ENCODE results near the gene SAMD1.
A peak's percentile ranks its signal among the peaks of the same experiment; 100 is the strongest.

SAMD1 gene

GRCh38 chr19:14114439-14114838 is 23.9 kb upstream of the SAMD1 start:
- H3K27me3 ChIP-seq (replicated peaks; ENCODE audit: insufficient read depth, low read length) = no peaks in the 10 kb centered on the region
- peaks cover 14% of the 10 kb centered on the region for H3F3A ChIP-seq (ENCODE audit: insufficient read depth, low read length)
- no peak overlapping the region for H2AFZ ChIP-seq (ENCODE audit: low read length)
- no peak for DNase-seq
- H3K79me2 ChIP-seq (ENCODE audit: low read length) = peaks cover 57% of the 10 kb centered on the region
- no peak overlapping the region for H3K27ac ChIP-seq (ENCODE audit: low read length)
- H3K9ac ChIP-seq (ENCODE audit: low read length) = no peak overlapping the region
- H3K9me3 ChIP-seq (replicated peaks; ENCODE audit: insufficient read depth, low read length) = no peaks in the 10 kb centered on the region
- TF ChIP-seq EZH2 (optimal IDR thresholded peaks at IDR 0.05; ENCODE audit: low read depth, low read length) (no peak), EZH2phosphoT487 (IDR thresholded peaks at IDR 0.05; ENCODE audit: low read length) (no peak)
- TF ChIP-seq, protein P1, sequence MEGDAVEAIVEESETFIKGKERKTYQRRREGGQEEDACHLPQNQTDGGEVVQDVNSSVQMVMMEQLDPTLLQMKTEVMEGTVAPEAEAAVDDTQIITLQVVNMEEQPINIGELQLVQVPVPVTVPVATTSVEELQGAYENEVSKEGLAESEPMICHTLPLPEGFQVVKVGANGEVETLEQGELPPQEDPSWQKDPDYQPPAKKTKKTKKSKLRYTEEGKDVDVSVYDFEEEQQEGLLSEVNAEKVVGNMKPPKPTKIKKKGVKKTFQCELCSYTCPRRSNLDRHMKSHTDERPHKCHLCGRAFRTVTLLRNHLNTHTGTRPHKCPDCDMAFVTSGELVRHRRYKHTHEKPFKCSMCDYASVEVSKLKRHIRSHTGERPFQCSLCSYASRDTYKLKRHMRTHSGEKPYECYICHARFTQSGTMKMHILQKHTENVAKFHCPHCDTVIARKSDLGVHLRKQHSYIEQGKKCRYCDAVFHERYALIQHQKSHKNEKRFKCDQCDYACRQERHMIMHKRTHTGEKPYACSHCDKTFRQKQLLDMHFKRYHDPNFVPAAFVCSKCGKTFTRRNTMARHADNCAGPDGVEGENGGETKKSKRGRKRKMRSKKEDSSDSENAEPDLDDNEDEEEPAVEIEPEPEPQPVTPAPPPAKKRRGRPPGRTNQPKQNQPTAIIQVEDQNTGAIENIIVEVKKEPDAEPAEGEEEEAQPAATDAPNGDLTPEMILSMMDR (IDR thresholded peaks at IDR 0.05; ENCODE audit: low read length) = no peak
- H4K20me1 ChIP-seq (ENCODE audit: insufficient read depth, low read length) = no peaks in the 10 kb centered on the region
- no peaks in the 10 kb centered on the region for H3K36me3 ChIP-seq (replicated peaks; ENCODE audit: insufficient read depth, low read length)
- H3K4me2 ChIP-seq (ENCODE audit: low read depth, low read length) = no peak overlapping the region
- no peaks in the 10 kb centered on the region for H3K9me2 ChIP-seq (replicated peaks; ENCODE audit: insufficient read depth, low read length)
- H3K4me1 ChIP-seq (ENCODE audit: low read length) = peaks cover 24% of the 10 kb centered on the region
- H3K4me3 ChIP-seq (ENCODE audit: low read length) = no peak overlapping the region

DNA sequence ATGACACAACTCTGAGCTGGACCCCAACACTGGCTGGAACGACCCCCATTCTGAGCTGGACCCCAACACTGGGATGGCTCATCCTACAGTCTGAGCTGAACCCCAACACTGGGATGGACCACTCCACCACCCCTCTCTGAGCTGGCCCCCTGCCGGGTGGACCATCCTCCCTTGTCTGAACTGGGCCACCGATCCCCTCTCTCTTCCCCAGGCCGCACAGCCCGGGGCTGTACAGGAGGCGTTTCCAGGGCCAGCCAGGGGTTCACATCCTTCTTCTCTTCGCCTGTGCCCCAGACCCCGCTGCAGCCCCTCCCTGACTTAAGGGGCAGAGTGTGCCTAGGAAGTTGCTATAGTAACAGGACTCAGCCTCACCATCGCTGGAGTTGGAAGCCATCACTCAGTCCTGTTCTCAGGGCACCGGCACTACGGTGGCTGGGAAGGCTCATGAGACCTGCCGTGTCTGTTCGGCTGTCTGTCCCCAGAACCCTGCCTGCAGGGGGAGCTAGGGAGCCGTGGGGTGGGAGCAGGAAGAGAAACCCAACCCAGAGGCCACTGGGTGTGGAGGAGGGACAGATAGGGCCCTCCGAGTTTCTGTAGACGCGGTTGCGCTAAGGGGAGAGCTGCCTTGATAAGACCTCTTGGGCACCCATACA is 23.3 kb upstream of the SAMD1 start:
- peaks cover 59% of the 10 kb centered on the region for H3K79me2 ChIP-seq (ENCODE audit: low read length)
- no peak overlapping the region for H3K27ac ChIP-seq (ENCODE audit: low read length)
- no peaks in the 10 kb centered on the region for H4K20me1 ChIP-seq (ENCODE audit: insufficient read depth, low read length)
- H3K27me3 ChIP-seq (replicated peaks; ENCODE audit: insufficient read depth, low read length) = no peaks in the 10 kb centered on the region
- H3K4me3 ChIP-seq (ENCODE audit: low read length) = no peak overlapping the region
- H3K9ac ChIP-seq (ENCODE audit: low read length) = no peak overlapping the region
- H3K4me1 ChIP-seq (ENCODE audit: low read length) = peaks cover 24% of the 10 kb centered on the region
- H3K9me3 ChIP-seq (replicated peaks; ENCODE audit: insufficient read depth, low read length) = no peaks in the 10 kb centered on the region
- H3F3A ChIP-seq (ENCODE audit: insufficient read depth, low read length) = peaks cover 9% of the 10 kb centered on the region
- H3K36me3 ChIP-seq (replicated peaks; ENCODE audit: insufficient read depth, low read length) = no peaks in the 10 kb centered on the region
- H3K4me2 ChIP-seq (ENCODE audit: low read depth, low read length) = no peak overlapping the region
- H2AFZ ChIP-seq (ENCODE audit: low read length) = no peak overlapping the region
- no peak for DNase-seq
- no peak for TF ChIP-seq EZH2phosphoT487 (IDR thresholded peaks at IDR 0.05; ENCODE audit: low read length)
- TF ChIP-seq, protein P1 (IDR thresholded peaks at IDR 0.05; ENCODE audit: low read length) = peak; percentile 48
- no peaks in the 10 kb centered on the region for H3K9me2 ChIP-seq (replicated peaks; ENCODE audit: insufficient read depth, low read length)

GRCh38 chr19:14112809-14113385 is 22.3 kb upstream of the SAMD1 start:
- Histone ChIP-seq H3K27me3 (replicated peaks; ENCODE audit: insufficient read depth, low read length) (no peaks in the 10 kb centered on the region), H3F3A (ENCODE audit: insufficient read depth, low read length) (peaks cover 2% of the 10 kb centered on the region; the same call in 1 of the 2 replicates), H3K9me3 (replicated peaks; ENCODE audit: insufficient read depth, low read length) (no peaks in the 10 kb centered on the region), H3K36me3 (replicated peaks; ENCODE audit: insufficient read depth, low read length) (no peaks in the 10 kb centered on the region), H3K79me2 (ENCODE audit: low read length) (peaks cover 59% of the 10 kb centered on the region), H4K20me1 (ENCODE audit: insufficient read depth, low read length) (no peaks in the 10 kb centered on the region), H3K4me1 (ENCODE audit: low read length) (peaks cover 18% of the 10 kb centered on the region), H3K9ac (ENCODE audit: low read length) (no peak overlapping the region), H3K4me3 (ENCODE audit: low read length) (no peak overlapping the region), H2AFZ (ENCODE audit: low read length) (no peak overlapping the region), H3K9me2 (replicated peaks; ENCODE audit: insufficient read depth, low read length) (no peaks in the 10 kb centered on the region), H3K4me2 (ENCODE audit: low read depth, low read length) (peak overlapping the region; percentile 2; the same call in 1 of the 2 replicates), H3K27ac (ENCODE audit: low read length) (no peak overlapping the region)
- TF ChIP-seq, protein P1 (IDR thresholded peaks at IDR 0.05; ENCODE audit: low read length) = no peak
- no peak for TF ChIP-seq EZH2 (optimal IDR thresholded peaks at IDR 0.05; ENCODE audit: low read depth, low read length)
- no peak for TF ChIP-seq EZH2phosphoT487 (IDR thresholded peaks at IDR 0.05; ENCODE audit: low read length)
- no peak for DNase-seq

Data from MM.1S (cell line).